Endodermal cell (in vitro differentiated cells): ENCODE data around the gene C1QTNF1. TPM values are rescaled to one million over a fixed set of nuclear protein-coding genes. Genes with fewer than 3 reads are reported as not detected.

Experiments used
- DNase-seq: peaks from one replicate; pipeline ENCODE4 v3.0.0-alpha.2; 2017
- H3K27ac ChIP-seq: 2 replicates; pipeline ENCODE4 v1.5.1; 2013; ENCODE audit warnings: mild to moderate bottlenecking, low read depth, low read length, moderate library complexity
- H3K27me3 ChIP-seq: 2 replicates; pipeline ENCODE4 v1.6.1; 2013; ENCODE audit warnings: mild to moderate bottlenecking, low read length, moderate library complexity; ENCODE audit not compliant: insufficient read depth, control insufficient read depth, poor library complexity, severe bottlenecking
- H3K36me3 ChIP-seq: 2 replicates; pipeline ENCODE4 v1.7.0; 2013; ENCODE audit warnings: mild to moderate bottlenecking, low read length, moderate library complexity; ENCODE audit not compliant: control insufficient read depth, insufficient read depth
- H3K4me1 ChIP-seq: one replicate; pipeline ENCODE4 v1.7.0; 2013; ENCODE audit warnings: low read length; ENCODE audit not compliant: control insufficient read depth, insufficient read depth
- H3K4me3 ChIP-seq: 2 replicates; pipeline ENCODE4 v1.5.1; 2013; ENCODE audit warnings: mild to moderate bottlenecking, low read length, moderate library complexity
- H3K9ac ChIP-seq: 2 replicates; pipeline ENCODE4 v1.6.1; 2013; ENCODE audit warnings: mild to moderate bottlenecking, low read length, moderate library complexity; ENCODE audit not compliant: poor library complexity, severe bottlenecking; ENCODE audit errors: extremely low read depth
- H3K9me3 ChIP-seq: 2 replicates; pipeline ENCODE4 v1.6.1; 2013; ENCODE audit warnings: mild to moderate bottlenecking, low read length, moderate library complexity; ENCODE audit not compliant: control insufficient read depth
- H3K27ac Mint-ChIP-seq: 2 replicates; pipeline ENCODE4 v1.8.0; 2020; ENCODE audit warnings: mixed read lengths
- H3K27me3 Mint-ChIP-seq: 2 replicates; pipeline ENCODE4 v1.8.0; 2021; ENCODE audit warnings: mild to moderate bottlenecking, mixed read lengths; ENCODE audit not compliant: insufficient read depth
- H3K36me3 Mint-ChIP-seq: 2 replicates; pipeline ENCODE4 v1.8.0; 2020; ENCODE audit warnings: low read depth, mixed read lengths
- H3K4me1 Mint-ChIP-seq: 2 replicates; pipeline ENCODE4 v1.8.0; 2020; ENCODE audit warnings: mixed read lengths
- H3K4me3 Mint-ChIP-seq: 2 replicates; pipeline ENCODE4 v1.8.0; 2020; ENCODE audit warnings: mild to moderate bottlenecking, moderate library complexity, mixed read lengths
- H3K9me3 Mint-ChIP-seq: 2 replicates; pipeline ENCODE4 v1.8.0; 2020; ENCODE audit warnings: mild to moderate bottlenecking, mixed read lengths
- CTCF ChIP-seq: fragments of 200-600 bp; sonication (generic); conservative IDR thresholded peaks from 2 replicates; pipeline ENCODE4 v1.5.0; 2021; ENCODE audit warnings: antibody characterized with exemption, mild to moderate bottlenecking
- WGBS, 2 experiments: methylation state at CpG; one replicate each; pipeline versions ENCODE4 v1.1.5 to v1.1.7; 2013; ENCODE audit warnings: missing lambda C conversion rate in 2 of 2, mixed read lengths in 1 of 2; ENCODE audit not compliant: insufficient coverage in 1 of 2, insufficient read length in 1 of 2; 5-methylcytosine and 5-hydroxymethylcytosine counted together
- total RNA-seq, 2 donors: library from RNA; stranded (reverse); fragmentation: NEBNext Ultra II Directional in 1 of 2; extraction: Animal tissue kit (Norgen Biotek cat#: 25700) in 1 of 2; gene quantifications; 2 replicates in 1 of 2; 3 replicates in 1 of 2; pipeline ENCODE4 v1.2.1, GENCODE V29; 2021

Gene C1QTNF1
- total RNA-seq, 2 donors from 2014 or later: 16.0 to 16.5 TPM

GRCh38 chr17:79026376-79027273, 2.7 kb downstream of the C1QTNF1 start:
- H3K27ac ChIP-seq: no peak overlapping the region
- 90 to 93% methylated on average over 12 to 16 of the region's 16 CpGs for WGBS, 2 experiments
- peaks cover 63% of the 10 kb centered on the region for H3K27me3 Mint-ChIP-seq
- H3K9ac ChIP-seq: no peak overlapping the region
- TF ChIP-seq CTCF: no peak
- H3K9me3 Mint-ChIP-seq: no peaks in the 10 kb centered on the region
- no peaks in the 10 kb centered on the region for H3K36me3 ChIP-seq
- peak; percentile 49 for DNase-seq
- peaks cover 38% of the 10 kb centered on the region for H3K27me3 ChIP-seq
- H3K4me3 ChIP-seq: no peak overlapping the region
- H3K9me3 ChIP-seq: no peaks in the 10 kb centered on the region
- H3K4me1 Mint-ChIP-seq: peaks cover 23% of the 10 kb centered on the region
- H3K36me3 Mint-ChIP-seq: peaks cover 3% of the 10 kb centered on the region
- no peak overlapping the region for H3K4me3 Mint-ChIP-seq
- H3K4me1 ChIP-seq: peaks cover 6% of the 10 kb centered on the region
- H3K27ac Mint-ChIP-seq: no peak overlapping the region

- peaks cover 67% of the 10 kb centered on the region for H3K27me3 Mint-ChIP-seq
- 71 to 79% methylated on average over 7 to 10 of the region's 10 CpGs for WGBS, 2 experiments
These were observed 3.4 kb downstream of the C1QTNF1 start for GRCh38 chr17:79027274-79027924.

More at GRCh38 chr17:79027274-79027924, 3.4 kb downstream of the C1QTNF1 start:
- peaks cover 37% of the 10 kb centered on the region for H3K27me3 ChIP-seq
- H3K27ac ChIP-seq: no peak overlapping the region
- no peaks in the 10 kb centered on the region for H3K9me3 ChIP-seq
- Mint-ChIP-seq H3K27ac (no peak overlapping the region), H3K4me1 (peaks cover 19% of the 10 kb centered on the region), H3K4me3 (no peak overlapping the region), H3K36me3 (peaks cover 3% of the 10 kb centered on the region), H3K9me3 (no peaks in the 10 kb centered on the region)
- peak; percentile 74 for DNase-seq
- H3K36me3 ChIP-seq: no peaks in the 10 kb centered on the region
- H3K4me1 ChIP-seq: peaks cover 3% of the 10 kb centered on the region
- no peak for TF ChIP-seq CTCF
- no peak overlapping the region for H3K4me3 ChIP-seq
- no peak overlapping the region for H3K9ac ChIP-seq
